Lower leg skin (tissue), 4 donors: ENCODE data around the gene DAO. TPM values are rescaled to one million over a fixed set of nuclear protein-coding genes. Genes with fewer than 3 reads are reported as not detected.

Experiments used
- DNase-seq, 2 donors: peaks; one replicate each; pipeline ENCODE4 v3.0.0-alpha.2; 2019; ENCODE audit warnings: low spot score in 2 of 2
- H3K4me3 ChIP-seq: fragments of 200-600 bp; sonication (generic); 2 replicates; pipeline ENCODE4 v1.5.1; 2017; ENCODE audit warnings: mild to moderate bottlenecking, low read depth; ENCODE audit not compliant: poor library complexity, severe bottlenecking
- CTCF ChIP-seq, 3 donors: fragments of 450-650 bp; IDR thresholded peaks; one replicate each; pipeline ENCODE4 v1.5.1; 2016; ENCODE audit warnings: antibody characterized with exemption in 3 of 3, mild to moderate bottlenecking in 3 of 3, moderate library complexity in 2 of 3
- POLR2A ChIP-seq, 2 donors: fragments of 450-650 bp; IDR thresholded peaks; one replicate each; pipeline ENCODE4 v1.6.1; 2016 to 2017; ENCODE audit warnings: antibody characterized with exemption in 2 of 2, mild to moderate bottlenecking in 1 of 2, moderate library complexity in 1 of 2
- WGBS, 2 donors: methylation state at CpG; one replicate each; pipeline ENCODE4 v1.1.5; 2018; 5-methylcytosine and 5-hydroxymethylcytosine counted together
- intact Hi-C: fragments of 100-400 bp; cut with DNase I; formaldehyde crosslinking; loops from one replicate; pipeline ENCODE4 v1.15.0; 2023; ENCODE audit warnings: low total_unique reads
- total RNA-seq, 4 donors: library from RNA; depleted of rRNA; stranded (reverse); fragments of >200 nt; gene quantifications; one replicate each; pipeline ENCODE4 v1.1.0, GENCODE V29; 2016

Gene DAO
- total RNA-seq, 4 donors from 2014 or later: not detected

DNA sequence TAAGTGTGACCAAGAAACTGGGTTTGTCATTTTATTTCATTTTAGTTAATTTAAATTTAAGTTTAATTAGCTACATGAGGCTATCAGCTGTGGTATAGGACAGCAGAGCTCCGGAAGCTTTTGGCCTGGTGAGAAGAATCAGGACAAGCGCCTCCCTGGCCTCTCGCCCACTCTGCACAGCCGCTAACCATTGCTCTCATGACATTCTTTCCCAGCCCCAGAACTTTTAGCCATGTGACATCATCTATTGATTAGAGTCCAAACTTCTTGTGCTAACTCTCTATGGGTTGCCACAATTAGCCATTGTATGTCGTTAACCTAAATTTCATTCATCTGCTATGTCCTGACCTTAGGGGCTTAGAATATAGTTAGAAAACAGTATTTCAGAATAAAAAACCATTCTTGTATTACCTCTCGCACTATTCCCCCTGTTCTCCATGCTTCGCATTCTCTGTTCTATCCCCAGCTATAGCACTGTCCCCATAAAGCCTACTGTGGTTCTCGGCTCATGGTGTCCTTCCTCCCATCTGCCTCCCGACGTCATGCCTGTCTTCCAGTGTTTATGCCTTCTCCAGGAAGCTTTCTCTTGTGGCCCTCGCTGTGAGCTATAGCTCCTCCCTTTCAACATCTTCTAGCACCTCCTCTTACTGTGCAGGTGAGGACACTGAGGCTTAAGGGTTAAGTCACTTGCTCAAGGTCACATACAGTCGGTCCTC lies 46.0 kb upstream of the DAO start:
- DNase-seq: no peak
- TF ChIP-seq POLR2A (IDR thresholded peaks at IDR 0.05) (no peak), CTCF (IDR thresholded peaks at IDR 0.05) (no peak)
- intact Hi-C loops: no loop called here
- no peak overlapping the region for H3K4me3 ChIP-seq
- 55 to 61% methylated on average over 12 of the region's 12 CpGs for WGBS, 2 donors

DNA sequence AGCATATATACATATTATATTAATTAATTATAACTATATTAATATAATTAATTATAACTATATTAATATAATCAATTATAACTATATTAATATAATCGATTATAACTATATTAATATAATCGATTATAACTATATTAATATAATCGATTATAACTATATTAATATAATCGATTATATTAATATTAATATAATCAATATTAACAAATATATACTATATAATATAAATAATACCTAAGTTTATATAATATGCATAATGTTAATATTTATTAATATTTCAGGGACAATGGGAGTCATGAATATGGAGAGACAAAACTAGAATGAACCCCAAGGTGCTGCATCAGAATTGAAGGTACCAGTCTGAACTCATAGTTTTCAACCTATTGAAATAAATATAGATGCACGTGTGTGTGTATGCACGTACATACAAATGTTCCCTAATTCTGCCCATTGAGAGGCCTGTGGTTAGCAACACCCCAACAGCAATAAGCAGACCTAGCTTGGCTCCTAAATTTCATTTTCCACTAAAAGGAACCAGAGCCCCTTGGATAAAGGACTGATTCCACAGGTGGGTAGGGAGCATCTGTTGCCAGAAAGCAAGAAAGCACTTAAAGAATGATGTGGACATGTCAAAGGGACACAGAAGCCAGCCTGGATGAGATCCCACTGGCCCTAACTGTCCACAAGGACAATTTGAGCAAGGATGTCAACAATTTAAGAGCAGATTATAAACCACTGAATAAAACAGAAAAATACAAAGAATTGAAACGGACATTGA lies 43.8 kb upstream of the DAO start:
- 85 to 87% methylated on average over 7 of the region's 7 CpGs for WGBS, 2 donors
- no peak overlapping the region for H3K4me3 ChIP-seq
- TF ChIP-seq POLR2A (IDR thresholded peaks at IDR 0.05): no peak
- no peak for TF ChIP-seq CTCF (IDR thresholded peaks at IDR 0.05)
- intact Hi-C loops: no loop called here
- no peak for DNase-seq

GRCh38 chr12:108837239-108837638 lies 42.7 kb upstream of the DAO start:
- no peak for TF ChIP-seq CTCF (IDR thresholded peaks at IDR 0.05)
- TF ChIP-seq POLR2A (IDR thresholded peaks at IDR 0.05): no peak
- WGBS, 2 donors: 86 to 88% methylated on average over 8 of the region's 8 CpGs
- no peak overlapping the region for H3K4me3 ChIP-seq
- DNase-seq: no peak
- intact Hi-C loops: no loop called here

GRCh38 chr12:108837680-108838079 lies 42.2 kb upstream of the DAO start:
- no peak for TF ChIP-seq CTCF (IDR thresholded peaks at IDR 0.05)
- TF ChIP-seq POLR2A (IDR thresholded peaks at IDR 0.05): no peak
- 85 to 89% methylated on average over 7 of the region's 7 CpGs for whole genome bisulfite sequencing, 2 donors
- H3K4me3 ChIP-seq: no peak overlapping the region

GRCh38 chr12:108838194-108839017 lies 41.5 kb upstream of the DAO start:
- no peak overlapping the region for H3K4me3 ChIP-seq
- intact Hi-C loops: no loop called here
- peak; percentile 75 to 95 for DNase-seq
- 18% methylated on average over 14 of the region's 14 CpGs for WGBS, 2 donors
- no peak for TF ChIP-seq POLR2A (IDR thresholded peaks at IDR 0.05)

More at GRCh38 chr12:108837680-108838079, 42.2 kb upstream of the DAO start:
- intact Hi-C loops: no loop called here
- DNase-seq: no peak
